IPS DF 6.9 (cell line): ENCODE data around the gene MRPS23.

Experiments
- DNase-seq: peaks from one replicate; pipeline ENCODE4 v3.0.0-alpha.2; 2013; ENCODE audit warnings: low read depth, low spot score
- H3K27ac ChIP-seq: one replicate; pipeline ENCODE4 v1.5.1; 2013; ENCODE audit warnings: low read length, control low read depth
- H3K27me3 ChIP-seq: 2 replicates; pipeline ENCODE4 v1.6.1; 2013; ENCODE audit warnings: mild to moderate bottlenecking, low read length; ENCODE audit not compliant: control insufficient read depth, insufficient read depth
- H3K36me3 ChIP-seq: 2 replicates; pipeline ENCODE4 v1.6.1; 2013; ENCODE audit warnings: low read length; ENCODE audit not compliant: control insufficient read depth, insufficient read depth
- H3K4me1 ChIP-seq: 2 replicates; pipeline ENCODE4 v1.6.1; 2013; ENCODE audit warnings: low read length; ENCODE audit not compliant: control insufficient read depth, insufficient read depth
- H3K4me3 ChIP-seq: 2 replicates; pipeline ENCODE4 v1.5.1; 2013; ENCODE audit warnings: mild to moderate bottlenecking, low read length
- H3K9me3 ChIP-seq: 2 replicates; pipeline ENCODE4 v1.6.1; 2013; ENCODE audit warnings: low read length, inconsistent platforms; ENCODE audit not compliant: control insufficient read depth, insufficient read depth
- WGBS: extraction: QIAGEN DNeasy Blood & Tissue Kit; methylation state at CpG from one replicate; pipeline ENCODE4 v1.1.7; 2013; ENCODE audit warnings: mixed read lengths, missing lambda C conversion rate; ENCODE audit not compliant: insufficient read length, insufficient coverage; 5-methylcytosine and 5-hydroxymethylcytosine counted together

The MRPS23 gene

GRCh38 chr17:57862694-57863667 is 13.1 kb upstream of the MRPS23 start:
- H3K4me3 ChIP-seq: no peak overlapping the region
- WGBS: no CpG with 5 or more reads among the region's 16 CpGs
- peaks cover 2% of the 10 kb centered on the region; the same call in 1 of the 2 replicates for H3K27me3 ChIP-seq
- H3K4me1 ChIP-seq: peaks cover 8% of the 10 kb centered on the region; the same call in 1 of the 2 replicates
- H3K9me3 ChIP-seq: no peaks in the 10 kb centered on the region
- H3K36me3 ChIP-seq: no peaks in the 10 kb centered on the region
- no peak overlapping the region for H3K27ac ChIP-seq
- no peak for DNase-seq

DNA sequence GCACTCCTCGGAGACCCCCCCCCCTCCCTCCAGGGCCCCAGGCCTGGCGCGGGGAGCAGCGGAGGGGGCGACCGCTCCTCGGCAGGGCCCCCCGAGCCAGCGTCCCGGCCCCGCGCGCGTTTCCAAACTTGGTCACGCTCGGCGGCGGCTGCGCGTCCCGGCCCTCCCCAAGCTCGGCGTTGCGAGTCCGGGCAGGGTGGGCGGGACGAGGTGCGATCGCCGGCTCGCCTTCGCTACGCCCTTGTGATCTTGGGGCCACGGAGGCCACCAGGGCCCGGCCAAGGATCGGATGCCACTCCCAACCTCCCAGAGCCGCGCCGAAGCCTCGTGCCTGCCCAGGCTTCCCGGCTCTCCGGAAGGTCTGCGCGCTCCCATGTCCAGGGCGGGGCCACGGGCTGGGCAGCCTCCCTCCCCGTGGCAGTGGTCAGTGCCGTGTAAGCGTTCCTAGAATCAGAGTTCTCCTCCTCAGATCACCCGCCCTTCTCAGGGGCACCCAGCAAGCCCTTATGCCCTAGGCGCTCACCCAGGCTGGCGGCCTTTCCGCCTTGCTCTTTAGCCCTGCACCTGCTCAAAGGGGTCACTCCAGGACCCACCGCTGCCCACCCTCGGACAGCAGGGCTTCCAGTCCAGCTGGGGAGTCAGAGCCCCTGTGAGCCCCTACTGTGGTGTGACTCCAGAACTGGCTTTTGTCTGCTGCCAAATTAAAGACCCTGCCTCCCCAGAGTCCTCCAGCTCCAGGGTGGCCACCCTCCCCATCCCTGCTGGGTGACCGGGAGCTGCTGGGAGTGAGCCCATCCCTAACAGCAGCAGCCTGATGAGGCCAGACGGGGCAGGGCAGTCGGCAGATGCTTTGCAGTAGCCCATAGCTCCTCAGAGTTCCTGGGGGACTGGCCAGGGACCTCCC is 12.2 kb upstream of the MRPS23 start:
- no CpG with 5 or more reads among the region's 58 CpGs for WGBS
- peaks cover 2% of the 10 kb centered on the region; the same call in 1 of the 2 replicates for H3K27me3 ChIP-seq
- peak overlapping the region; percentile 35; the same call in 1 of the 2 replicates for H3K4me3 ChIP-seq
- H3K9me3 ChIP-seq: no peaks in the 10 kb centered on the region
- H3K27ac ChIP-seq: no peak overlapping the region
- no peaks in the 10 kb centered on the region for H3K36me3 ChIP-seq
- DNase-seq: no peak
- peaks cover 7% of the 10 kb centered on the region; the same call in 1 of the 2 replicates for H3K4me1 ChIP-seq

DNA sequence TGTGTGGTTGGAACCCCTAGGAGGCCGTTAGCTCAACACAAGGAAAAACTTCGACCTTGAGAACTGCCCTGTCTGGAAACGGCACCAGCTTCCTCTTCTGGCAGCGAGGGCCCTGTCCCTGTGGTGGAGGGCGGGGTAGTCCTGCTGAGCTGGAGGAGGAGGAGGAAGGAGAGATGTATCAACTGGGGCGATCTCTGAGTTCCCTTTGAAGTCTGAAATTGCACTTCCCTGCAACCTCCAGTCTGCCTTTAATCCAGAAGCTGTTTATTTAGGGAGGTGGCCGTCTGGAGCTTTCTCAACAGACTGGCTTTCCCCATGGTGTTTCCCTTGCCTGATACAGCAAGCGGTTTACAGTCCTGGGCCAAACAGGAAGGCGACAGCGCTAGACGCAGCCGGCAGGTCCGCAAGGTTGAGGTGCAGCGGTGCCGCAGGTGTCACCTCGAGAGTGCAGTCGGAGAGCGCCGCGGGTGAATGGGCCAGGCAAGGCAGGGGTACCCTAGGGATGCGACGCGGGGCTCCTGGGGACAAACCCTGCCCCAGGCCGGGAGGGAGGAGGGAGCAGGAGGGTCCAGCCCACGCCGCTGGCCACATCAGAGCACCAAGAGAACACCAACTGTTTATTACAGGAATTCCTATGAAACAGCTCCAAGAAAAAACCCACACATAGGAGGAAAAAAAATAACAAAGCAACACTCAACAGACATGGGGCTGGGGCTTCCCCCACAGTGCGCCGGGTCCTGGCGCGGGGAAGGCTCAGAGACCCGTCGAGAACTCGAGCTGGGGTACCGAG is 11.4 kb upstream of the MRPS23 start:
- H3K27ac ChIP-seq: no peak overlapping the region
- H3K4me3 ChIP-seq: peak overlapping the region; percentile 35; the same call in 1 of the 2 replicates
- no peaks in the 10 kb centered on the region for H3K9me3 ChIP-seq
- peaks cover 7% of the 10 kb centered on the region; the same call in 1 of the 2 replicates for H3K4me1 ChIP-seq
- peaks cover 2% of the 10 kb centered on the region; the same call in 1 of the 2 replicates for H3K27me3 ChIP-seq
- H3K36me3 ChIP-seq: no peaks in the 10 kb centered on the region
- WGBS: no CpG with 5 or more reads among the region's 34 CpGs
- DNase-seq: no peak

DNA sequence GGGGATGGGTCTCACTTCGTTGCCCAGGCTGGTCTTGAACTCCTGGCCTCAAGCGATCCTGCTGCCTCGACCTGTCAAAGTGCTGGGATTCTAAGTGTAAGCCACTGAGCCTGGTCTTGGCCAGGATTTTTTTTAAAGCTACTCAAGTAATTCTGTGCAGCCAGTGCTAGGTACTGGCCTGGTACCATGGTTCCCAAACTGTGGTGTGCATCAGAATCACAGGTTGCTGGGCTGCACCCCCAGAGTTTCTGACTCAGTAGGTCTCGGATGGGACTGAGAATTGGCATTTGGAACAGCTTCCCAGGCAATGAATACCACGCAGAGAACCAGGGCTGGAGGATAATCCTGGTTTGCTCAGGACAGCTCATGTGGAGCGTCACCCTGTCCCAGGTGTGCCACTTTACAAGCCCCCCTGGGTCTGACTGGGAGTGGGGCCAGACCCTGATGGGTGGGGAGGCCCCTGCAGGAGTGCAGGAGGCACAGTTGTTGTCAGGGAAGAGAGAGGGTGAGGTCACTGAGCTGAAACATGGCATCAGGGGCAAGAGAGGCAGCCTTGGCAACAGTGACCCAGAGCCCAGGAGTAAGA is 10.7 kb upstream of the MRPS23 start:
- WGBS: no CpG with 5 or more reads among the region's 6 CpGs
- H3K4me1 ChIP-seq: peaks cover 7% of the 10 kb centered on the region; the same call in 1 of the 2 replicates
- no peaks in the 10 kb centered on the region for H3K9me3 ChIP-seq
- H3K27ac ChIP-seq: no peak overlapping the region
- no peaks in the 10 kb centered on the region for H3K36me3 ChIP-seq
- no peak overlapping the region for H3K4me3 ChIP-seq
- H3K27me3 ChIP-seq: peaks cover 2% of the 10 kb centered on the region; the same call in 1 of the 2 replicates
- DNase-seq: no peak

GRCh38 chr17:57859601-57860413 is 10.0 kb upstream of the MRPS23 start:
- Histone ChIP-seq H3K27me3 (peaks cover 2% of the 10 kb centered on the region; the same call in 1 of the 2 replicates), H3K27ac (no peak overlapping the region), H3K36me3 (no peaks in the 10 kb centered on the region), H3K4me3 (no peak overlapping the region), H3K4me1 (peaks cover 7% of the 10 kb centered on the region; the same call in 1 of the 2 replicates), H3K9me3 (no peaks in the 10 kb centered on the region)
- no CpG with 5 or more reads among the region's 13 CpGs for WGBS
- no peak for DNase-seq

- no peak overlapping the region for H3K4me3 ChIP-seq
- peaks cover 2% of the 10 kb centered on the region; the same call in 1 of the 2 replicates for H3K27me3 ChIP-seq
- no peaks in the 10 kb centered on the region for H3K9me3 ChIP-seq
- no peaks in the 10 kb centered on the region for H3K36me3 ChIP-seq
- no peak for DNase-seq
- no CpG with 5 or more reads among the region's 5 CpGs for WGBS
- no peak overlapping the region for H3K27ac ChIP-seq
- peaks cover 4% of the 10 kb centered on the region; the same call in 1 of the 2 replicates for H3K4me1 ChIP-seq
Observed at GRCh38 chr17:57858838-57859237, 9.0 kb upstream of the MRPS23 start.

- Histone ChIP-seq H3K36me3 (no peaks in the 10 kb centered on the region), H3K27me3 (peaks cover 2% of the 10 kb centered on the region; the same call in 1 of the 2 replicates), H3K4me1 (peaks cover 3% of the 10 kb centered on the region; the same call in 1 of the 2 replicates), H3K27ac (no peak overlapping the region), H3K9me3 (no peaks in the 10 kb centered on the region), H3K4me3 (no peak overlapping the region)
- DNase-seq: no peak
- WGBS: no CpG with 5 or more reads among the region's 10 CpGs
Observed at GRCh38 chr17:57856792-57857620, 7.2 kb upstream of the MRPS23 start.

DNA sequence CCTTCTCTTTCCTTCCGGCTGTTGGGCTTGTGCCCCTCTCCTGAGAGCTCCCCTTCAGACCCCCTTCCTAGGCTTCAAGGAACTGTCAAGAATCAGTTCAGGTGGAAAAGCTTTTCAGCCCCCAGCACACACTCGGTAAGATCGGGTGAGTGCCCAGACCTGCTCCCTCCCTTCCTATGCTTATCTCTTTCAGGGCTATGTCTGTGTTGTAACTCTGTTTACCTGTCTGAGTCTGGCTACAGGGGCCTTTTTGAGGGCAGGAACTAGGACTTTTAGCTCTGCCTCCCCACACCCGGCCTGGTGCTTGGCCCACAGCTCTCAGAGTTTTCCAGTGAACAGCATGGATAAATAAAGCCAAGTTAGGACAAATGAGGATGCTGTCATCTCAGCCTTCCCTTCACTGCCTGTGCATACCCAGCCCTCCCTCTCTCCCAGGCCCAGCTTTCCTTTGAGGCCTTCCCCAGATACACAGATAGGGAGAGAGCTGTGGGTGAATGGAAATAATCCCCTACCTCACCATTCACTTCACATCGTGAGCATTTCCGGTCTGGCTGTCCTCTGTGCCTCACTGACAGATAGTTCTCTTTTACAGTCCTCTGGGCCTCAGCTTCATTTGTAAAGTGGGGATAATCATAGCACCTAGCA is 5.7 kb upstream of the MRPS23 start:
- WGBS: no CpG with 5 or more reads among the region's 6 CpGs
- no peaks in the 10 kb centered on the region for H3K27me3 ChIP-seq
- no peaks in the 10 kb centered on the region for H3K36me3 ChIP-seq
- no peaks in the 10 kb centered on the region for H3K9me3 ChIP-seq
- H3K27ac ChIP-seq: no peak overlapping the region
- no peak for DNase-seq
- no peak overlapping the region for H3K4me3 ChIP-seq
- H3K4me1 ChIP-seq: 0 out of 2 replicates have a peak, but pooled peaks cover 1% of the 10 kb centered on the region
